Gastrocnemius medialis (tissue), 4 donors: ENCODE measurements around the gene INPP5A.

Experiments used
- POLR2A ChIP-seq, 2 donors: fragments of 450-650 bp; IDR thresholded peaks; one replicate each; pipeline ENCODE4 v1.6.1; 2017; ENCODE audit warnings: antibody characterized with exemption in 2 of 2, mild to moderate bottlenecking in 2 of 2, moderate library complexity in 2 of 2
- TF ChIP-seq, protein P1 (sequence below), 5 experiments: fragments of 450-650 bp in 3 of 5; fragments of 200-600 bp in 2 of 5; sonication (generic) in 2 of 5; IDR thresholded peaks in 4 of 5; conservative IDR thresholded peaks in 1 of 5; 1 replicate in 4 of 5; 2 replicates in 1 of 5; pipeline ENCODE4 v1.5.1; 2016 to 2019; ENCODE audit warnings: antibody characterized with exemption in 5 of 5, mild to moderate bottlenecking in 3 of 5, moderate library complexity in 3 of 5

DNA sequence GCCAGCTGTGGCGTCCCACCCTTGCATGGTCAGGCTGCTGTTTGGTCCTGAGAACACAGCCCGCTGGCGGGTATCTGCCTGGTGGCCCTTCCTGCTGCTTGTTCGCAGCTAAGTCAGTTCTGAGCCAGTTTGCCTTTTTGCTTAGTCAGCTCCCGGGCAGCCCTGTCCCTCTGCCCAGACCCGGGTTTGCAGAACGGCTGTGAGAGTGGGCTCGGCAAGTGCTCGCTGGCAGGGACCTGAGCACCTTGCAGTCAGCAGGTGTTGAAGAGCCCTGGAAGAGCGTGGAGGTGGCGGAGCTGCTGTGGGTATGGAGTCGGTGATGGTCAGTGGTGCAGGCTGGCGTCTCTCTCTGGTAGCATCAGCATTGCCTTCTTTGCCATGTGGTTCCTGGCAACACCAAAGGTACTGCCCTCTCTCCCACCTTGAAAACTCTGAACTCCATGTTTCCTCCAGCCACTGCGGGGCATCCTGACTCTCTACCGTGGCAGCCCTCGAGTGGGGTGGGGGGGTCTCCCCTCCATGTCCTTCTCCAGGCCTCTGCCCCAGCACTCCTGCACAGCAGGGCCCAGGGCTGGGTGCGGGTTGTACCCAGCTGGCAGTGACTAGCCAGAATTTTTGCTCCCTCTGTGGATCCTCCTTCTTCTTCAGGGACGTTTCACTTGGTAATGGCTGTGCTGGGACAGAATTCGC is 4.6 kb downstream of the INPP5A start:
- TF ChIP-seq, protein P1, sequence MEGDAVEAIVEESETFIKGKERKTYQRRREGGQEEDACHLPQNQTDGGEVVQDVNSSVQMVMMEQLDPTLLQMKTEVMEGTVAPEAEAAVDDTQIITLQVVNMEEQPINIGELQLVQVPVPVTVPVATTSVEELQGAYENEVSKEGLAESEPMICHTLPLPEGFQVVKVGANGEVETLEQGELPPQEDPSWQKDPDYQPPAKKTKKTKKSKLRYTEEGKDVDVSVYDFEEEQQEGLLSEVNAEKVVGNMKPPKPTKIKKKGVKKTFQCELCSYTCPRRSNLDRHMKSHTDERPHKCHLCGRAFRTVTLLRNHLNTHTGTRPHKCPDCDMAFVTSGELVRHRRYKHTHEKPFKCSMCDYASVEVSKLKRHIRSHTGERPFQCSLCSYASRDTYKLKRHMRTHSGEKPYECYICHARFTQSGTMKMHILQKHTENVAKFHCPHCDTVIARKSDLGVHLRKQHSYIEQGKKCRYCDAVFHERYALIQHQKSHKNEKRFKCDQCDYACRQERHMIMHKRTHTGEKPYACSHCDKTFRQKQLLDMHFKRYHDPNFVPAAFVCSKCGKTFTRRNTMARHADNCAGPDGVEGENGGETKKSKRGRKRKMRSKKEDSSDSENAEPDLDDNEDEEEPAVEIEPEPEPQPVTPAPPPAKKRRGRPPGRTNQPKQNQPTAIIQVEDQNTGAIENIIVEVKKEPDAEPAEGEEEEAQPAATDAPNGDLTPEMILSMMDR (IDR thresholded peaks at IDR 0.05 in 4 of 5, conservative IDR thresholded peaks at IDR 0.05 in 1 of 5): no peak
- no peak for TF ChIP-seq POLR2A (IDR thresholded peaks at IDR 0.05)
